COLO668 (cell line): ENCODE measurements around the gene PPP1R17.

Source experiments
- DNase-seq: peaks from one replicate; lab custom pipeline; 2025; ENCODE audit not compliant: unreplicated experiment; lab: John Stamatoyannopoulos, UW

The PPP1R17 gene

GRCh38 chr7:31695859-31696614, 9.0 kb downstream of the PPP1R17 start:
- no peak for DNase-seq

GRCh38 chr7:31699050-31699449, 12.0 kb downstream of the PPP1R17 start:
- DNase-seq: no peak

GRCh38 chr7:31702354-31702753, 15.3 kb downstream of the PPP1R17 start:
- DNase-seq: no peak

GRCh38 chr7:31705377-31705776, 18.4 kb downstream of the PPP1R17 start:
- DNase-seq: no peak

GRCh38 chr7:31707089-31707488, 20.1 kb downstream of the PPP1R17 start:
- DNase-seq: no peak

- no peak for DNase-seq
Observed at GRCh38 chr7:31710171-31710570, 23.2 kb downstream of the PPP1R17 start.

GRCh38 chr7:31716355-31716754, 29.3 kb downstream of the PPP1R17 start:
- DNase-seq: no peak

- no peak for DNase-seq
Observed at GRCh38 chr7:31720366-31720765, 33.4 kb downstream of the PPP1R17 start.

- DNase-seq: no peak
Observed at GRCh38 chr7:31724696-31725095, 37.7 kb downstream of the PPP1R17 start.

- no peak for DNase-seq
Observed at GRCh38 chr7:31729195-31729804, 42.3 kb downstream of the PPP1R17 start.

GRCh38 chr7:31734456-31734855, 47.4 kb downstream of the PPP1R17 start:
- DNase-seq: no peak

- DNase-seq: peak; percentile 64
Observed at GRCh38 chr7:31735991-31736982, 49.3 kb downstream of the PPP1R17 start.

GRCh38 chr7:31741852-31742251, 54.8 kb downstream of the PPP1R17 start:
- DNase-seq: no peak

- DNase-seq: peak; percentile 61
Observed at GRCh38 chr7:31744294-31744874, 57.4 kb downstream of the PPP1R17 start.

GRCh38 chr7:31747553-31747952, 60.5 kb downstream of the PPP1R17 start:
- no peak for DNase-seq

- no peak for DNase-seq
Observed at GRCh38 chr7:31748084-31748483, 61.1 kb downstream of the PPP1R17 start.

GRCh38 chr7:31751726-31752125, 64.7 kb downstream of the PPP1R17 start:
- no peak for DNase-seq
